Measurements from ENCODE around the gene GDPD4. TPM values are rescaled to one million over a fixed set of nuclear protein-coding genes. Genes with fewer than 3 reads are reported as not detected.

GDPD4 gene
- total RNA-seq, 1 experiment from 2014 or later: not detected

GRCh38 chr11:77172666-77172982 is 128.9 kb downstream of the GDPD4 start:
- H3K27me3 ChIP-seq (ENCODE audit: control insufficient read depth, insufficient read depth, low read length): no peaks in the 10 kb centered on the region
- intact Hi-C loops (cut with micrococcal nuclease; ENCODE audit: unreplicated experiment) (no loop called here), in situ Hi-C loops (cut with HindIII; ENCODE audit: low pct_unique_long_range_greater_than_20kb, low sequenced_read_pairs) (no loop called here)
- H3K36me3 ChIP-seq (ENCODE audit: control insufficient read depth, insufficient read depth, low read length): no peaks in the 10 kb centered on the region
- CTCF ChIA-PET: no interaction called here
- no peak for TF ChIP-seq CTCF (IDR thresholded peaks at IDR 0.05)
- TF ChIP-seq TCF7L2 (IDR thresholded peaks at IDR 0.05; ENCODE audit: low read depth, low read length): no peak
- no peak for TF ChIP-seq POLR2AphosphoS5 (IDR thresholded peaks at IDR 0.05; ENCODE audit: low read depth, low read length)
- no peak for TF ChIP-seq REST (IDR thresholded peaks at IDR 0.05; ENCODE audit: insufficient read depth in 1 of 2, low read depth in 2 of 2, low read length in 1 of 2)
- no peak for TF ChIP-seq SIN3A (IDR thresholded peaks at IDR 0.05; ENCODE audit: borderline replicate concordance, insufficient read depth, low read depth, low read length)
- ATAC-seq (no peak), DNase-seq (ENCODE audit: low read depth, low spot score) (no peak)
- POLR2A ChIA-PET: no interaction called here
- no peaks in the 10 kb centered on the region for H3K9me3 ChIP-seq (ENCODE audit: control insufficient read depth, insufficient read depth, low read depth, low read length)
- no TSS peak for BruUV-seq (replicated peaks)
- no peaks in the 10 kb centered on the region for H3K4me1 ChIP-seq (ENCODE audit: control insufficient read depth, insufficient read depth, low read length)
- no peak overlapping the region for H3K27ac ChIP-seq (ENCODE audit: low read length)
- no peak overlapping the region for H3K4me3 ChIP-seq (ENCODE audit: low read depth in 2 of 2, low read length in 2 of 2)

- ChIA-PET CTCF (interaction anchor here (0.5 kb wide), 1 partner anchor 76 kb away, joined by 4 read pairs; no protein-coding TSS in a partner anchor), POLR2A (no interaction called here)
- intact Hi-C loops (cut with micrococcal nuclease; ENCODE audit: unreplicated experiment) (no loop called here), in situ Hi-C loops (cut with HindIII; ENCODE audit: low pct_unique_long_range_greater_than_20kb, low sequenced_read_pairs) (no loop called here)
- H3K4me1 ChIP-seq (ENCODE audit: control insufficient read depth, insufficient read depth, low read length): no peaks in the 10 kb centered on the region
- no peaks in the 10 kb centered on the region for H3K9me3 ChIP-seq (ENCODE audit: control insufficient read depth, insufficient read depth, low read depth, low read length)
- BruUV-seq (replicated peaks): no TSS peak
- no peak for DNase-seq (ENCODE audit: low read depth, low spot score)
- no peak overlapping the region for H3K27ac ChIP-seq (ENCODE audit: low read length)
- H3K27me3 ChIP-seq (ENCODE audit: control insufficient read depth, insufficient read depth, low read length): no peaks in the 10 kb centered on the region
- ATAC-seq: no peak
- no peak for TF ChIP-seq TCF7L2 (IDR thresholded peaks at IDR 0.05; ENCODE audit: low read depth, low read length)
- TF ChIP-seq REST (IDR thresholded peaks at IDR 0.05; ENCODE audit: insufficient read depth in 1 of 2, low read depth in 2 of 2, low read length in 1 of 2): no peak
- TF ChIP-seq POLR2AphosphoS5 (IDR thresholded peaks at IDR 0.05; ENCODE audit: low read depth, low read length): no peak
- no peak for TF ChIP-seq SIN3A (IDR thresholded peaks at IDR 0.05; ENCODE audit: borderline replicate concordance, insufficient read depth, low read depth, low read length)
- no peak for TF ChIP-seq CTCF (IDR thresholded peaks at IDR 0.05)
- H3K36me3 ChIP-seq (ENCODE audit: control insufficient read depth, insufficient read depth, low read length): no peaks in the 10 kb centered on the region
- H3K4me3 ChIP-seq (ENCODE audit: low read depth in 2 of 2, low read length in 2 of 2): no peak overlapping the region
Observed at GRCh38 chr11:77171885-77172665, 129.4 kb downstream of the GDPD4 start.
